H1 (cell line): ENCODE measurements around the gene HIC2. TPM values are rescaled to one million over a fixed set of nuclear protein-coding genes. Genes with fewer than 3 reads are reported as not detected.
"Not testable (repeated sequence)": the region's sequence is repeated elsewhere in the genome, so short reads cannot be mapped to it uniquely, and the experiment has no call there.

ENCODE experiments used
- CTCF ChIA-PET: fragments of 300-600 bp; sonication (Branson Sonifier 250); formaldehyde crosslinking; loops from one replicate; lab custom pipeline; 2021; ENCODE audit not compliant: partially characterized antibody; lab: Charles Lee
- POLR2A ChIA-PET: fragments of 300-600 bp; sonication (Branson Sonifier 250); formaldehyde crosslinking; loops from one replicate; lab custom pipeline; 2021; ENCODE audit warnings: inconsistent platforms; ENCODE audit not compliant: partially characterized antibody; lab: Charles Lee
- DNase-seq, 2 experiments: peaks; one replicate each; pipeline versions ENCODE4 v3.0.0 to v3.0.0-alpha.2; 2010 to 2022; ENCODE audit warnings: low spot score in 2 of 2, low read depth in 1 of 2, mixed read lengths in 1 of 2
- FAIRE-seq: peaks from 2 replicates; lab custom pipeline; 2011; peaks lifted over from hg19 to GRCh38; lab: Jason Lieb, UNC
- H2AFZ ChIP-seq: 2 replicates; pipeline ENCODE4 v1.8.1; 2012; ENCODE audit warnings: low read length, inconsistent platforms
- H2AK5ac ChIP-seq: 2 replicates; pipeline ENCODE4 v1.6.1; 2013; ENCODE audit warnings: low read depth, low read length
- H2BK120ac ChIP-seq: replicated peaks from 2 replicates; pipeline ENCODE3; 2013; ENCODE audit warnings: low read depth, low read length, inconsistent platforms
- H2BK12ac ChIP-seq: 2 replicates; pipeline ENCODE4 v1.6.1; 2013; ENCODE audit warnings: low read depth, low read length
- H2BK15ac ChIP-seq: 2 replicates; pipeline ENCODE4 v1.6.1; 2013; ENCODE audit warnings: low read length
- H2BK20ac ChIP-seq: 2 replicates; pipeline ENCODE4 v1.6.1; 2013; ENCODE audit warnings: low read length
- H2BK5ac ChIP-seq: 2 replicates; pipeline ENCODE4 v1.6.1; 2013; ENCODE audit warnings: low read depth, low read length
- H3K14ac ChIP-seq: 2 replicates; pipeline ENCODE4 v1.6.1; 2013; ENCODE audit warnings: inconsistent platforms; ENCODE audit not compliant: insufficient read length
- H3K18ac ChIP-seq: 2 replicates; pipeline ENCODE4 v1.6.1; 2013; ENCODE audit warnings: low read length; ENCODE audit errors: extremely low read depth
- H3K23ac ChIP-seq: 2 replicates; pipeline ENCODE4 v1.6.1; 2013; ENCODE audit warnings: inconsistent platforms; ENCODE audit not compliant: insufficient read length
- H3K23me2 ChIP-seq: 2 replicates; pipeline ENCODE4 v1.6.1; 2013; ENCODE audit warnings: low read depth, low read length
- H3K27ac ChIP-seq: 2 replicates; pipeline ENCODE4 v1.6.1; 2011; ENCODE audit warnings: low read depth, low read length, inconsistent platforms
- H3K27me3 ChIP-seq, 4 experiments: replicated peaks in 1 of 4; 1 replicate in 1 of 4; 2 replicates in 3 of 4; pipeline versions ENCODE4 v1.6.1 to v1.8.1; 2011 to 2013; ENCODE audit warnings: low read length in 3 of 4, mild to moderate bottlenecking in 3 of 4, inconsistent platforms in 2 of 4, mixed read lengths in 2 of 4, moderate library complexity in 1 of 4; ENCODE audit not compliant: control insufficient read depth in 3 of 4, insufficient read depth in 3 of 4; ENCODE audit errors: extremely low read depth in 1 of 4
- H3K36me3 ChIP-seq, 4 experiments: 2 replicates each; pipeline versions ENCODE4 v1.6.1 to v1.8.1; 2011 to 2013; ENCODE audit warnings: mild to moderate bottlenecking in 4 of 4, low read length in 3 of 4, moderate library complexity in 2 of 4, control low read depth in 1 of 4, inconsistent platforms in 1 of 4; ENCODE audit not compliant: insufficient read depth in 4 of 4, control insufficient read depth in 2 of 4
- H3K4ac ChIP-seq: replicated peaks from 2 replicates; pipeline ENCODE3; 2013; ENCODE audit warnings: low read length, low read depth, mixed read lengths, inconsistent platforms; ENCODE audit not compliant: insufficient read length
- H3K4me1 ChIP-seq, 4 experiments: replicated peaks in 1 of 4; 1 replicate in 1 of 4; 2 replicates in 3 of 4; pipeline versions ENCODE4 v1.6.1 to v1.8.1; 2011 to 2013; ENCODE audit warnings: low read length in 3 of 4, inconsistent platforms in 2 of 4, mixed read lengths in 1 of 4; ENCODE audit not compliant: insufficient read depth in 4 of 4, control insufficient read depth in 3 of 4
- H3K4me2 ChIP-seq, 2 experiments: 2 replicates each; pipeline versions ENCODE4 v1.6.1 to v1.8.1; 2011 to 2013; ENCODE audit warnings: low read depth in 2 of 2, low read length in 2 of 2, control low read depth in 1 of 2, inconsistent platforms in 1 of 2, mild to moderate bottlenecking in 1 of 2; ENCODE audit not compliant: insufficient read depth in 1 of 2
- H3K4me3 ChIP-seq, 4 experiments: fragments of 200-600, 300-600 bp in 1 of 4; sonication (generic), shearing (Covaris generic), sonication (Bioruptor Twin) in 1 of 4; 2 replicates each; pipeline versions ENCODE4 v1.5.1 to v1.8.1; 2011 to 2016; ENCODE audit warnings: low read length in 4 of 4, low read depth in 3 of 4, control low read depth in 2 of 4, inconsistent platforms in 2 of 4, mild to moderate bottlenecking in 2 of 4, mixed read lengths in 1 of 4, moderate library complexity in 1 of 4; ENCODE audit not compliant: insufficient read depth in 2 of 4; ENCODE audit errors: extremely low read depth in 1 of 4
- H3K56ac ChIP-seq: replicated peaks from 2 replicates; pipeline ENCODE3; 2013; ENCODE audit warnings: low read depth, mild to moderate bottlenecking, mixed read lengths, low read length, inconsistent platforms; ENCODE audit not compliant: insufficient read length
- H3K79me1 ChIP-seq: 2 replicates; pipeline ENCODE4 v1.6.1; 2013; ENCODE audit warnings: low read depth, low read length, control low read depth
- H3K79me2 ChIP-seq, 2 experiments: 2 replicates each; pipeline versions ENCODE4 v1.6.1 to v1.8.1; 2012 to 2013; ENCODE audit warnings: low read length in 2 of 2, mild to moderate bottlenecking in 2 of 2, inconsistent platforms in 1 of 2; ENCODE audit not compliant: insufficient read depth in 2 of 2, control insufficient read depth in 1 of 2
- H3K9ac ChIP-seq, 4 experiments: replicated peaks in 1 of 4; 1 replicate in 1 of 4; 2 replicates in 3 of 4; pipeline versions ENCODE4 v1.6.1 to v1.8.1; 2011 to 2013; ENCODE audit warnings: low read depth in 3 of 4, low read length in 3 of 4, control low read depth in 2 of 4, mild to moderate bottlenecking in 2 of 4, moderate library complexity in 2 of 4, inconsistent platforms in 1 of 4; ENCODE audit errors: extremely low read depth in 1 of 4
- H3K9me3 ChIP-seq, 2 experiments: 2 replicates each; pipeline versions ENCODE4 v1.6.1 to v1.8.1; 2012 to 2013; ENCODE audit warnings: mild to moderate bottlenecking in 2 of 2, moderate library complexity in 2 of 2, control low read depth in 1 of 2, inconsistent platforms in 1 of 2, low read depth in 1 of 2, low read length in 1 of 2, mixed read lengths in 1 of 2; ENCODE audit not compliant: insufficient read depth in 2 of 2
- H4K20me1 ChIP-seq, 2 experiments: replicated peaks in 1 of 2; 2 replicates each; pipeline versions ENCODE3 to v1.8.1; 2011 to 2013; ENCODE audit warnings: inconsistent platforms in 2 of 2, low read length in 2 of 2, mild to moderate bottlenecking in 1 of 2; ENCODE audit not compliant: insufficient read depth in 2 of 2, control insufficient read depth in 1 of 2
- H4K5ac ChIP-seq: 2 replicates; pipeline ENCODE4 v1.6.1; 2013; ENCODE audit warnings: low read length, low read depth, mixed read lengths, inconsistent platforms; ENCODE audit not compliant: insufficient read length
- H4K8ac ChIP-seq: 2 replicates; pipeline ENCODE4 v1.8.0; 2013; ENCODE audit warnings: mild to moderate bottlenecking, moderate library complexity, low read length, inconsistent platforms; ENCODE audit not compliant: insufficient read depth; ENCODE audit errors: extremely low read depth
- H4K91ac ChIP-seq: replicated peaks from 2 replicates; pipeline ENCODE3; 2013; ENCODE audit warnings: low read length, mixed read lengths, inconsistent platforms; ENCODE audit not compliant: insufficient read length
- WGBS, 2 experiments: shearing (Covaris generic) in 1 of 2; methylation state at CpG; one replicate each; pipeline versions ENCODE4 v1.1.6 to v1.1.7; 2013 to 2015; ENCODE audit warnings: low lambda C conversion rate in 2 of 2, mixed read lengths in 2 of 2, inconsistent platforms in 1 of 2, low coverage in 1 of 2, missing lambda C conversion rate in 1 of 2; ENCODE audit not compliant: insufficient replicate concordance in 2 of 2, insufficient coverage in 1 of 2, insufficient read length in 1 of 2; ENCODE audit errors: extremely low coverage in 1 of 2, missing lambda C conversion rate in 1 of 2; 5-methylcytosine and 5-hydroxymethylcytosine counted together
- polyA plus RNA-seq, 7 experiments: library from polyadenylated mRNA; depleted of rRNA in 3 of 7; stranded (reverse) in 5 of 7; unstranded in 2 of 7; fragments of >200 nt in 5 of 7; fragments of 200-250 nt in 2 of 7; gene quantifications; 1 replicate in 5 of 7; 2 replicates in 1 of 7; 4 replicates in 1 of 7; pipeline versions ENCODE4 v1.2.1 to v1.2.3, GENCODE V29; 2011 to 2013; ENCODE audit warnings: missing spikeins in 2 of 7, mixed read lengths in 2 of 7
- total RNA-seq: library from RNA; stranded (reverse); fragmentation: NEBNext Ultra II Directional; extraction: Animal tissue kit (Norgen Biotek cat#: 25700); gene quantifications from 2 replicates; pipeline ENCODE4 v1.2.1, GENCODE V29; 2021

HIC2 gene
- total and polyA plus RNA-seq, 2 of the 8 experiments (the other 6 are each of a cell fraction or from before 2014, with no cell fraction given), result 8.0 to 21.9 TPM

DNA sequence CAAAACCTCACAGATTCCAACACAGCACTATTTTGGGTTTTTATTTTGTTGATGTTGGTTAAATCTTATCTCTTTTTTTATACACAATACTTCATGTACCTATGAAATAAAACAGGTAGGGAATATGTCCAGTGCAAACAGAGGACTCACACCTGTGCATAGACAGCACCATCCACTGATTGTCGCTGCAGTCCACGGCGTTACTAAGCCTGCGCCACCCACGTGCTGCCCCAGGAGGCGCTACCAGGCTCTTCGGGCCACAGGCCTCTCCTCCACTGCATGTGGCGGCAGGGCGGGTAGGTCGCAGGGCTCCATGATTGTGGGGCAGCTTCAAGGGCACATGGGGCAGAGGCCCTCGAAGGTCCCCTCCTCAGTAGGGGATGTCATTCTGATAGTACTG lies 55.8 kb downstream of the HIC2 start:
- H2AK5ac ChIP-seq, H3K23ac ChIP-seq, H3K56ac ChIP-seq, H3K27me3 ChIP-seq, H3K4me1 ChIP-seq, H3K79me2 ChIP-seq, H2BK20ac ChIP-seq, H3K4ac ChIP-seq, DNase-seq, H3K14ac ChIP-seq, CTCF ChIA-PET, H2BK120ac ChIP-seq, H4K8ac ChIP-seq, H2AFZ ChIP-seq, H3K27ac ChIP-seq, H3K9ac ChIP-seq, H3K23me2 ChIP-seq, POLR2A ChIA-PET, H2BK15ac ChIP-seq, H3K4me2 ChIP-seq, H3K36me3 ChIP-seq, H2BK5ac ChIP-seq, H3K79me1 ChIP-seq, FAIRE-seq, H3K18ac ChIP-seq, H4K20me1 ChIP-seq, H3K9me3 ChIP-seq, H3K4me3 ChIP-seq, H4K5ac ChIP-seq, H4K91ac ChIP-seq, H2BK12ac ChIP-seq: not testable (repeated sequence)
- no CpG with 5 or more reads among the region's 11 CpGs for WGBS, 2 experiments

DNA sequence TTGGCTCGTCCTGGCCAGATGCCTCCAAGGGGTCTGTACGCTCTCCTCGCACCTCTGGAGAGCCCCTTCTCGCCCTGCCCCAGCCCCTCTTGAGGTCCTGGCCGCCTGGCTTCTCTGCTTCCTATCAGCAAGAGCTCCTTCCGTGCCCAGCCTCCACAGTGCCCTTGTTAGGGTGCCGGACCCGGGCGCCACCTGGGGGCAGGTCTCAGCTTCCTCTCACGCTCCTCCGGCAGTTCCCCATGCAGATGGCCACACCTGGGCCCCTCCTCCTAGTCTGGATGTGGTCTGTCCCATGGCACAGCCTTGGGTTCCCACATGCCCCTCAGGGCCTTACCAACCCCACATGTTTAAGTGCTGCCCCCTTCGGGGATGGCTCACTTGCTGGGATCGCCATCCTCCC lies 56.5 kb downstream of the HIC2 start:
- H3K27me3 ChIP-seq, H3K4me3 ChIP-seq, H3K9ac ChIP-seq, H3K79me1 ChIP-seq, DNase-seq, POLR2A ChIA-PET, CTCF ChIA-PET, H2BK15ac ChIP-seq, H3K56ac ChIP-seq, H3K23ac ChIP-seq, H3K4me2 ChIP-seq, H2BK20ac ChIP-seq, H2AK5ac ChIP-seq, H2AFZ ChIP-seq, H3K18ac ChIP-seq, H3K14ac ChIP-seq, H3K36me3 ChIP-seq, H2BK5ac ChIP-seq, H3K79me2 ChIP-seq, H2BK12ac ChIP-seq, H3K4ac ChIP-seq, H4K91ac ChIP-seq, H3K27ac ChIP-seq, H3K4me1 ChIP-seq, H3K9me3 ChIP-seq, H4K20me1 ChIP-seq, H4K5ac ChIP-seq, H4K8ac ChIP-seq, FAIRE-seq, H3K23me2 ChIP-seq, H2BK120ac ChIP-seq: not testable (repeated sequence)
- no CpG with 5 or more reads among the region's 13 CpGs for WGBS, 2 experiments
